Activated CD8-positive, alpha-beta T cell treated with anti-CD3 and anti-CD28 coated beads, Interleukin-2, amount 10 ng/mL, durations not matched to agents 7 days and 5 days (primary cell): ENCODE measurements around the gene TPP1. TPM values are rescaled to one million over a fixed set of nuclear protein-coding genes. Genes with fewer than 3 reads are reported as not detected.

ENCODE experiments used
- ATAC-seq: fragments of 150-1000 bp; cut with Tn5 transposase; one replicate; pipeline ENCODE4 v1.10.0; 2021; ENCODE audit warnings: moderate library complexity
- CTCF ChIA-PET: fragments of 350-600 bp; sonication (Branson Sonifier 250); formaldehyde crosslinking; loops from one replicate; lab custom pipeline; 2021; ENCODE audit warnings: antibody characterized with exemption; lab: Charles Lee
- POLR2A ChIA-PET: fragments of 350-600 bp; sonication (Branson Sonifier 250); formaldehyde crosslinking; loops from one replicate; lab custom pipeline; 2021; ENCODE audit warnings: antibody characterized with exemption; lab: Charles Lee
- DNase-seq: peaks from one replicate; pipeline ENCODE4 v3.0.0-alpha.2; 2020
- H3K27ac Mint-ChIP-seq: one replicate; pipeline ENCODE4 v1.8.0; 2021; ENCODE audit warnings: mild to moderate bottlenecking, mixed read lengths
- H3K27me3 Mint-ChIP-seq: one replicate; pipeline ENCODE4 v1.8.0; 2021; ENCODE audit warnings: low read depth, mixed read lengths
- H3K36me3 Mint-ChIP-seq: one replicate; pipeline ENCODE4 v1.8.0; 2021; ENCODE audit warnings: low read depth, mixed read lengths
- H3K4me1 Mint-ChIP-seq: one replicate; pipeline ENCODE4 v1.8.0; 2021; ENCODE audit warnings: low read depth, mixed read lengths
- H3K4me3 Mint-ChIP-seq: one replicate; pipeline ENCODE4 v1.8.0; 2021; ENCODE audit warnings: mild to moderate bottlenecking, mixed read lengths
- H3K9me3 Mint-ChIP-seq: one replicate; pipeline ENCODE4 v1.8.0; 2022; ENCODE audit warnings: mixed read lengths; ENCODE audit not compliant: insufficient read depth
- total RNA-seq, 2 experiments: library from RNA; stranded (reverse); gene quantifications; one replicate each; pipeline ENCODE4 v1.2.3, GENCODE V29; 2021

Gene TPP1
- total RNA-seq, 2 experiments from 2014 or later, result 74.1 to 78.9 TPM

DNA sequence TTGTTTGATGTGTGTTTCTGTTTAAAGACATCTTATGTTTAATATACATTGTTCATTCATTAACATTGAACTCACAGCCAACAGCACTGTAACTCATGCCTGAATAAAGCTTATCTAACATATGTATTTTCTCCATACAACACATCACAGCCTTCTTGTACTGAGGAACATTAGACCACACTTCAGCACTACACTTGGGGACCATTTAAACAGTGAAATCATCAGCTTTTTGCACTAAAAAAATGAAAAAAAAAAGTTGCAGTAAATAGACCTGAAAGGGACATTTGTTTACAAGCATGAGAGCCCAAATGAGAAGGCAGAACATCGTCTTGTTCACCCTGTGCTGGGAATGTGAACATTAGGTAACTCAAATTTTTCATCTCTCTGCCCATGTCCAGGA, 15.3 kb upstream of the TPP1 start:
- Mint-ChIP-seq H3K4me3 (no peak overlapping the region), H3K27ac (no peak overlapping the region), H3K9me3 (no peaks in the 10 kb centered on the region), H3K36me3 (no peaks in the 10 kb centered on the region), H3K27me3 (no peaks in the 10 kb centered on the region), H3K4me1 (peaks cover 14% of the 10 kb centered on the region)
- ATAC-seq (no peak), DNase-seq (no peak)
- ChIA-PET CTCF (interaction anchor here (0.7 to 1.7 kb wide), 3 partner anchors 15 to 40 kb away, joined by 3 to 4 read pairs (median 3); no protein-coding TSS in a partner anchor), POLR2A (interaction anchor here (1.1 to 2.5 kb wide), 3 partner anchors 13 to 23 kb away, joined by 3 to 6 read pairs (median 4); partner anchors contain the start of gene TPP1)

DNA sequence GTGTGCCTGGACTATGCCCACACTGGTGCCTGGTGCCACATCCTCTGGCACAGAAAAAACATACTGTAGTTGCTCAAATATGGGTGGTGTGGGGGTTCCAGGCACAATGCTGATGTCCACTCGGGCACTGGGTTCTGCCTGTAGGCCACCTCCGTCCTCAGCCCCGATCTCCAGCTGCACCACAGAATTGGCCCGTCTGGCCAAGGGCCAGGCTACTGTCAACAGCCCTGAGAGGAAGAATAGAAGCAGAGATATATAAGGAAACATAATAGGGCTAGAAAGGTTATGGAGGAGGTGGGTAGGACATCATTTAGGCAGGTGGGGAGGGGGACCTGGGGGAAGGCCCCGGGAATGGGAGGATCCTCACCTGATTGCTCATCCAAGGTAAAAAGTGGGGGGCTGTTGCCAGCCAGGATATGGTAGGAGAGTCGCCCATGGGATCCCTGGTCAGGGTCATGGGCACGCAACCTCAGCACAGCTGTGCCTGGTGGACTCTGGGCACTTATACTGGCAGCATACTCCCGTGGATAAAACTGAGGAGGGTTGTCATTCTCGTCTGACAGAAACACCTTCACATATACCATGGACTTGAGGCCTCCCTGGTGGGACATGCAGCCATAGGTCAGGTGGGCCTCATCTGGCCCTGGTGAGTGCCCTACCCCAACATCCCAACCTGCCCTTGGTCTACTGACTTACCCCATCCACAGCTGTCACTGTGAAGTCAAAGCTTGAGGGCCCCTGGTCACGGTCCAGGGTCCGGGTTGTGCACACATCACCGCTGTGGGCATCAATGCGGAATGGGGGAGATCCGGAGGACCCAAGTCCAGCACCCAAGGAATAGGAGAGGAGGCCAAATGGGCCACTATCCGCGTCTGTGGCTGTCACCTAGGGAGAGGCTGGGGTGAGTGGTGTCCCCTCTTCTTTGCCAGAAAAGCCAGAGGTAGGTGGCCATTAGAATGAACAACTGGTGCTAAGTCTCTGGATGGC, 14.5 kb upstream of the TPP1 start:
- no peaks in the 10 kb centered on the region for H3K9me3 Mint-ChIP-seq
- DNase-seq (no peak), ATAC-seq (no peak)
- no peak overlapping the region for H3K27ac Mint-ChIP-seq
- no peaks in the 10 kb centered on the region for H3K36me3 Mint-ChIP-seq
- POLR2A ChIA-PET, result interaction anchor here (1.1 to 2.5 kb wide), 2 partner anchors 12 to 15 kb away, joined by 4 to 6 read pairs; partner anchors contain the start of gene TPP1
- H3K4me3 Mint-ChIP-seq, result no peak overlapping the region
- H3K4me1 Mint-ChIP-seq, result peaks cover 10% of the 10 kb centered on the region
- H3K27me3 Mint-ChIP-seq, result no peaks in the 10 kb centered on the region
- CTCF ChIA-PET, result interaction anchor here (1.7 kb wide), 1 partner anchor 34 kb away, joined by 4 read pairs; no protein-coding TSS in a partner anchor

DNA sequence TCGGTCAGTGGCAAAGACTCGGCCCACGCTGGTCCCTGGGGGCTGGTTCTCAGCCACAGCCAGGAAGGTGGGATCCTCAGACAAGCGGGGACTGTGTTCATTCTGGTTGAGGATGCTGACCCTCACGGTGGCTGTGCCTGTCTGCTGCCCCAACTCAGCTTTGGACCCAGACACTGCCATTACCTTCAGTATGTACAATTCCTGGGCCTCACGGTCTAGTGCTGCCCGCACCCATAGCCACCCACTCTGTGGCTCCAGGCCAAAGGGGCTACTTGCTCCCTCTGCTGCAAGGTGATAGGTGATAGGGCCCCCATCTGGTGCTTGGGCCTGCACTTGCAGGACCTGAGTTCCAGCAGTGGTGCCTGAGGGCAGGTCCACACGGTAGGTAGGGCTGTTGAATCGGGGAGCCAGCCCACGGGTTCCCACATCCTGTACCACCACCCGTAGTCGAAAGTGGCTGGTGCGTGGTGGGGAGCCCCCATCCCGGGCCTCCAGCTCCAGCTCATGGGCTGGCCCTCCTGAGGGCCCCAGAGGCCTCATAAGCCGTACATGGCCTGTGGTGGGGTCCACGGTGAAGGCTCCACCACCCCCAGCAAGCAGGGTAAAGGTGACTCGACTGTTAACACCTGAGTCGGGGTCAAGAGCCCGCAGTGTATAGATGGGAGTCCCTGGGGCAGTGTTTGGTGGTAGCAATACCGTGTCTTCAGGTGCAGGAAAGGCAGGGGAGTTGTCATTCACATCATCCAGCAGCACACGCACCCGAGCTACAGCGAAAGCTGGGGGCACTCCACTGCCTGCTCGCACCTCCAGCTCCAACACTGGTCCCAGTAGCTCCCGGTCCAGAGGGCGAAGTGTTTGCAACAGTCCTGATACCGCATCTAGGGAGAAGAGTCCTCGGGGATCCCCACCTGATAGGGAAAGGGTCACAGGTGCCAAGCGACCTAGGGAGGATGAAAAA, 13.2 kb upstream of the TPP1 start:
- DNase-seq, result no peak
- H3K27ac Mint-ChIP-seq, result no peak overlapping the region
- CTCF ChIA-PET, result no interaction called here
- no peaks in the 10 kb centered on the region for H3K9me3 Mint-ChIP-seq
- ATAC-seq, result no peak
- no peaks in the 10 kb centered on the region for H3K36me3 Mint-ChIP-seq
- no peaks in the 10 kb centered on the region for H3K27me3 Mint-ChIP-seq
- POLR2A ChIA-PET, result interaction anchor here (0.8 kb wide), 1 partner anchor 51 kb away, joined by 3 read pairs; the partner anchor contains the start of gene MRPL17
- peaks cover 20% of the 10 kb centered on the region for H3K4me1 Mint-ChIP-seq
- H3K4me3 Mint-ChIP-seq, result no peak overlapping the region

DNA sequence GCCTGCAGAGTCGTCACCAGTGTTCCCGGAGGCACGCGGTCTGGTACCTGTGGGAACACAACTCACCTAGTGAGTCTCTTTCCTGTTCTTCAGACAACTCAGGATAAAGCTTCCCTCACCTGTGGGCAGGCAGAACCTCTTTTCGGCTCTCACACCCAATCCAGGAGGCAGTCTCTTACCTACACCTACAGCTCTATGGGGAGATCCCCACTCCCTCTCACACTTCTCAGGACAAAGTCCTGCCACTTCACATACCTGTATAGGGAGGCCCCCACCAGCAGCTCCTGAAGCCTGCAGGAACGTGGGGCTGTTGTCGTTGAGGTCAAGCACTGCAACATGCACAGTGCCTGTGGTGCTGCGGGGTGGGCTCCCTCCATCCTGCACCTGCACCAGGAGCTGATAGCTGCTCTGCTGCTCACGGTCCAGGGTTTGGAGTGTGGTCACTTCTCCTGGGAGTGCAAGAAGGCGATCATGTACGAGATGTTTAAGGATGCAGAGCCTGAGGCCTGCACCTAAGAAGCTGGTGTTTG, 12.2 kb upstream of the TPP1 start:
- no peak for DNase-seq
- Mint-ChIP-seq H3K27me3 (no peaks in the 10 kb centered on the region), H3K36me3 (no peaks in the 10 kb centered on the region), H3K9me3 (no peaks in the 10 kb centered on the region), H3K27ac (no peak overlapping the region), H3K4me1 (peaks cover 29% of the 10 kb centered on the region), H3K4me3 (no peak overlapping the region)
- no peak for ATAC-seq
- ChIA-PET CTCF (interaction anchor here (0.6 to 1.1 kb wide), 4 partner anchors 12 to 252 kb away, joined by 3 to 5 read pairs (median 4); partner anchors contain the start of genes ILK, MRPL17 and TPP1), POLR2A (interaction anchor here (0.8 kb wide), 1 partner anchor 52 kb away, joined by 3 read pairs; the partner anchor contains the start of gene MRPL17)

DNA sequence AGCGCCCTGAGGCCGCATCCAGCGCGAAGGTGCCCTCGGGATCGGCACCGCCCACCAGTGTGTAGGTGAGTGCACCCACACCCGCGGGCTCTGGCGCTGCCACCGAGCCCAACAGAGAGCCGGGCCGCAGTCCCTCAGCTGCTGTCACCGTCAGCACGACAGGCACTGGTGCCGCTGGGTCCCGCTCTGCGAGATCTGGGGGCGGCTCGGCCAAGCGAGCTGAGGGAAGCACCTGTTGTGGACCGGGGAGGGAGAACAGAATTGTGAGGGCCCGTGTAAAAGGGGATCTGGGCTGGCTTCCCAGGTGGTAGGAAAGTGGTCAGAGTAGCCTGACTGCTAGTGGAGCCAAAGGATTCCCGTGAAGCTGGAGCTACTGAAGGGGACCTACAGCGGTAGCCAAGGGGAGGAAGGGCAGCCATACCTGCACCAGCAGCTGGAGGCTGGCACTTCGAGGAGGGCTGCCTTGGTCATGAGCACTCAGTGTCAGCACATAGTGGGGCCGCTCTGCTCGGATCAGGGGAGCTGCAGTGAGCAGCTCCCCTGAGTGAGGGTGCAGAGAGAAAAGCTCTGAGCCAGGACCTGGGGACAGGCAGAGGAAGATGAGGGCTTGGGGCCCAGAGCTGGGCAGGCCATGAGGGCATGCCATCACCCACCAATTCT, 11.5 kb upstream of the TPP1 start:
- Mint-ChIP-seq H3K4me1 (peaks cover 30% of the 10 kb centered on the region), H3K36me3 (no peaks in the 10 kb centered on the region), H3K27ac (no peak overlapping the region), H3K27me3 (no peaks in the 10 kb centered on the region), H3K4me3 (no peak overlapping the region), H3K9me3 (no peaks in the 10 kb centered on the region)
- DNase-seq (no peak), ATAC-seq (no peak)
- ChIA-PET CTCF (interaction anchor here (0.6 to 1.1 kb wide), 4 partner anchors 11 to 252 kb away, joined by 3 to 5 read pairs (median 4); partner anchors contain the start of genes ILK, MRPL17 and TPP1), POLR2A (no interaction called here)

DNA sequence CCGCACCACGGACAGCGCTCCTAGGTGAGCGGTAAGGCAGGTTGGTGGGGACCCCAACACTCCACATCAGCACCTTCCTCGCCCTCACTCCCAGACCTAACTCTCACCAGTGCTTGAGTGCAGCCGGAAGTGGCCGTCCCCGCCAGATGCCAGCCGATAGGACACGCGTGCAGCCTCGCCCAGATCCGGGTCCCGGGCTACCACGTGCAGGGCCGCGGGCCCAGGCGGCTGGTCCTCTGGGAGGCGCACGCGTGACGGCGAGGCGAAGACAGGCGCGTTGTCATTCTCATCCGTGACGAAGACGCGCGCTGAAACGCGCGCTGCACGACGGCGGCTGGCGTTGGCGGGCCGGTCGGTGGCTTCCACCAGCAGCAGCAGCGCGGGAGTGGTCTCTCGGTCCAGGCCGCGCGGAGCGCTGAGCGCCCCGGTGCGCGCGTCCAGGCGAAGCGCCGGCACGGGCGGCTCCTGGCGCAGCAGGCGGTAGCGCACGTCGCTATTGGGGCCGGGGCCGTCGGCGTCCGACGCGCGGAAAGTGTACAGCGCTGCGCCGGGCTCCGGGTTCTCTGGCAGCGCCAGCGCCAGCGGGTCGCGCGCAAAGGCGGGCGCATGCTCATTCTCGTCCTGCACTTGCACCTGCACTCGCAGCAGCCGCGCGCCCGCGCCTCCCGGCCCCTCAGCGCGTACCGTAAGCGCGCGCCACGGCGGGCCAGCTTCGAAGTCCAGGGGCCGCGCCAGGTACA, 10.8 kb upstream of the TPP1 start:
- ATAC-seq (no peak), DNase-seq (no peak)
- H3K4me1 Mint-ChIP-seq, result peaks cover 30% of the 10 kb centered on the region
- H3K4me3 Mint-ChIP-seq, result no peak overlapping the region
- H3K9me3 Mint-ChIP-seq, result no peaks in the 10 kb centered on the region
- POLR2A ChIA-PET, result interaction anchor here (1.3 kb wide), 1 partner anchor 12 kb away, joined by 3 read pairs; no protein-coding TSS in a partner anchor
- H3K27me3 Mint-ChIP-seq, result no peaks in the 10 kb centered on the region
- no peak overlapping the region for H3K27ac Mint-ChIP-seq
- H3K36me3 Mint-ChIP-seq, result no peaks in the 10 kb centered on the region
- CTCF ChIA-PET, result interaction anchor here (1.1 kb wide), 1 partner anchor 11 kb away, joined by 4 read pairs; the partner anchor contains the start of gene TPP1

DNA sequence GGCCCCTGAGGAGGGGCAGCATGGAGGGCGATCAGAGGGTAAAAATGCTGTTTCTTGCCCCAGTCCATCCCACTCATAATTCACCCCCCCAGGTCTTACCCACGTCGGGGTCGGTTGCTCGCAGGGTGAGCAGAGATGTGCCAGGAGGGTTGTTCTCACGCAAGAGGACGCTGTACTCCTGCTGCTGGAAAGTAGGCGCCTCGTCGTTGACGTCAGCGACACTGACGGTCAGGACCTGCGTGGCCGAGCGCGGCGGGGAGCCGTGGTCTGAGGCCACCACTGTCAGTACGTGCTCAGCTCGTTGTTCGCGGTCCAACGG, 10.3 kb upstream of the TPP1 start:
- Mint-ChIP-seq H3K27me3 (no peaks in the 10 kb centered on the region), H3K4me3 (no peak overlapping the region), H3K9me3 (no peaks in the 10 kb centered on the region), H3K27ac (no peak overlapping the region), H3K4me1 (peaks cover 30% of the 10 kb centered on the region), H3K36me3 (no peaks in the 10 kb centered on the region)
- ATAC-seq, result no peak
- ChIA-PET CTCF (interaction anchor here (1.1 to 3.4 kb wide), 2 partner anchors 26 to 38 kb away, joined by 4 to 14 read pairs; partner anchors contain the start of gene ILK), POLR2A (interaction anchor here (1.1 to 1.3 kb wide), 2 partner anchors 11 to 17 kb away, joined by 3 read pairs; no protein-coding TSS in a partner anchor)
- DNase-seq, result no peak

DNA sequence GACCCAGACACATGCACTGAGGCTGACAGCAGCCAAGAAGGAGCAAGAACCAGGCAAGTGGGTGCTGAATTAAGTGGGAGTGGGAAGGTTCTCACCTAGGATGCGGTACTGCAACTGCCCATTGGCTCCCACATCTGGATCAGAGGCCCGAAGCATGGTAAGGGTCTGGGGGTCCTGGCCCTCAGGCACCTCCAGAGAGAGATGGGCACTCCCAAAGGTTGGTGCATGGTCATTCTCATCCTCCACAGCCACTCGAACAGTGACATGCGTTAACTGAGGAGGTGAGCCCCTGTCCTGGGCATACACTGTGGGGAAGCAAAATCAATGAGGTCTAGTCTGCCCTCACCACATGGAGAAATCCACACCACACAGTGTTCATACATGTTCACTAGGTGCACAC, 9.3 kb upstream of the TPP1 start:
- Mint-ChIP-seq H3K36me3 (no peaks in the 10 kb centered on the region), H3K27ac (no peak overlapping the region), H3K27me3 (no peaks in the 10 kb centered on the region), H3K4me1 (peaks cover 30% of the 10 kb centered on the region), H3K9me3 (no peaks in the 10 kb centered on the region), H3K4me3 (no peak overlapping the region)
- ChIA-PET POLR2A (interaction anchor here (0.7 to 2.3 kb wide), 4 partner anchors 9 to 18 kb away, joined by 3 to 16 read pairs (median 8); partner anchors contain the start of genes TAF10 and TPP1), CTCF (interaction anchor here (1.1 to 3.4 kb wide), 5 partner anchors 10 to 249 kb away, joined by 3 to 14 read pairs (median 12); partner anchors contain the start of genes ILK, MRPL17 and TPP1)
- no peak for DNase-seq
- ATAC-seq, result no peak

DNA sequence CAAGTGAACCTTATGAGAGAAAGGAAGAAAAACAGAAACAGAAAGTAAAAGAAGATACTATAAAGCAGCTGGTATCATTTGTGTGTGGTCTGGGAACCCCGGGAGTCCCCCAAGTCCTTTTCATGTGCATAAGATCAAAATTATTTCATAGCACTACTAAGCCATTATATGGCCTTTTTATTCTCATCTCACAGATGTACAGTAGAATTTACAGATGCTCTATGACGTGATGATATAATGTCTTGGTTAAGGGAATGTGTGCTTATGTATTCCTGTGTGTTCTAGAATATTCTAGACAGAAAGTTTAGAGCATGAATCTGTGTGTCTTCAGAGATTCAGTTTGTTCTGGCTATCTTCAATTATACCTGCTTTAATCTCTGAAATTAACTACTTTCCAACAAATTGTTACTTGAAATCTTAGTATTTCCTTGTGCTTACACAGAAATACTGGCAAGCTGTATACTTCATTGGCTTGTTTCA, 8.6 kb upstream of the TPP1 start:
- H3K36me3 Mint-ChIP-seq, result no peaks in the 10 kb centered on the region
- ChIA-PET POLR2A (interaction anchor here (0.8 to 2.3 kb wide), 3 partner anchors 10 to 25 kb away, joined by 3 to 16 read pairs (median 14); partner anchors contain the start of genes TAF10 and TPP1), CTCF (interaction anchor here (0.7 to 3.4 kb wide), 11 partner anchors 8 to 249 kb away, joined by 3 to 14 read pairs (median 3); partner anchors contain the start of genes MRPL17, TAF10 and TPP1)
- DNase-seq (peak; percentile 47), ATAC-seq (peak; percentile 69)
- no peaks in the 10 kb centered on the region for H3K27me3 Mint-ChIP-seq
- peak overlapping the region; percentile 75 for H3K27ac Mint-ChIP-seq
- no peaks in the 10 kb centered on the region for H3K9me3 Mint-ChIP-seq
- peak overlapping the region; percentile 20 for H3K4me3 Mint-ChIP-seq
- peaks cover 30% of the 10 kb centered on the region for H3K4me1 Mint-ChIP-seq
